ENCODE data around the gene TNS1. TPM values are rescaled to one million over a fixed set of nuclear protein-coding genes. Genes with fewer than 3 reads are reported as not detected.

The TNS1 gene
- total and polyA plus RNA-seq, 2 donors (not counting 1 experiment from before 2014, with no cell fraction given): 0.10 to 0.86 TPM

- H3K4me1 ChIP-seq (ENCODE audit: control insufficient read depth in 2 of 2, insufficient read depth in 2 of 2, low read length in 2 of 2): no peaks in the 10 kb centered on the region
- DNase-seq (no peak), ATAC-seq (ENCODE audit: low read depth) (no peak)
- H3K79me2 ChIP-seq (ENCODE audit: control insufficient read depth, insufficient read depth, low read length): no peaks in the 10 kb centered on the region
- H3K27ac ChIP-seq (ENCODE audit: low read length in 2 of 2): no peak overlapping the region
- no peak overlapping the region for H3K27ac Mint-ChIP-seq
- H4K20me1 ChIP-seq (ENCODE audit: control insufficient read depth, insufficient read depth, low read length, poor library complexity, severe bottlenecking): no peaks in the 10 kb centered on the region
- CTCF ChIA-PET: interaction anchor here (1.8 to 1.9 kb wide), 2 partner anchors 41 to 59 kb away, joined by 7 read pairs; no protein-coding TSS in a partner anchor
- no peaks in the 10 kb centered on the region for H3K9me3 Mint-ChIP-seq (ENCODE audit: insufficient read depth)
- TF ChIP-seq, protein P1, sequence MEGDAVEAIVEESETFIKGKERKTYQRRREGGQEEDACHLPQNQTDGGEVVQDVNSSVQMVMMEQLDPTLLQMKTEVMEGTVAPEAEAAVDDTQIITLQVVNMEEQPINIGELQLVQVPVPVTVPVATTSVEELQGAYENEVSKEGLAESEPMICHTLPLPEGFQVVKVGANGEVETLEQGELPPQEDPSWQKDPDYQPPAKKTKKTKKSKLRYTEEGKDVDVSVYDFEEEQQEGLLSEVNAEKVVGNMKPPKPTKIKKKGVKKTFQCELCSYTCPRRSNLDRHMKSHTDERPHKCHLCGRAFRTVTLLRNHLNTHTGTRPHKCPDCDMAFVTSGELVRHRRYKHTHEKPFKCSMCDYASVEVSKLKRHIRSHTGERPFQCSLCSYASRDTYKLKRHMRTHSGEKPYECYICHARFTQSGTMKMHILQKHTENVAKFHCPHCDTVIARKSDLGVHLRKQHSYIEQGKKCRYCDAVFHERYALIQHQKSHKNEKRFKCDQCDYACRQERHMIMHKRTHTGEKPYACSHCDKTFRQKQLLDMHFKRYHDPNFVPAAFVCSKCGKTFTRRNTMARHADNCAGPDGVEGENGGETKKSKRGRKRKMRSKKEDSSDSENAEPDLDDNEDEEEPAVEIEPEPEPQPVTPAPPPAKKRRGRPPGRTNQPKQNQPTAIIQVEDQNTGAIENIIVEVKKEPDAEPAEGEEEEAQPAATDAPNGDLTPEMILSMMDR (IDR thresholded peaks at IDR 0.05): no peak
- TF ChIP-seq EZH2 (IDR thresholded peaks at IDR 0.05; ENCODE audit: borderline replicate concordance, insufficient read depth, low read depth, low read length, poor library complexity, severe bottlenecking): no peak
- H3K4me3 ChIP-seq (ENCODE audit: control extremely low read depth in 1 of 5, extremely low read depth in 1 of 5, insufficient read depth in 1 of 5, low read depth in 2 of 5, low read length in 4 of 5): no peak overlapping the region
- no peak overlapping the region for H2AFZ ChIP-seq (ENCODE audit: insufficient read depth, low read depth, low read length, poor library complexity, severe bottlenecking)
- H3K36me3 ChIP-seq (replicated peaks in 1 of 2; ENCODE audit: control extremely low read depth in 1 of 2, control insufficient read depth in 1 of 2, extremely low read depth in 1 of 2, insufficient read depth in 2 of 2, low read length in 1 of 2): no peaks in the 10 kb centered on the region
- no peaks in the 10 kb centered on the region for H3K4me1 Mint-ChIP-seq
- peaks cover 0 to 11% (median 10%) of the 10 kb centered on the region in 3 donors for H3K9me3 ChIP-seq (ENCODE audit: control extremely low read depth in 1 of 3, control insufficient read depth in 2 of 3, insufficient read depth in 1 of 3, low read length in 2 of 3)
- H3K4me3 Mint-ChIP-seq: no peak overlapping the region
- H3K27me3 Mint-ChIP-seq: peaks cover 3% of the 10 kb centered on the region
- intact Hi-C loops (cut with micrococcal nuclease): no loop called here
- no CpG with 5 or more reads among the region's 1 CpG for WGBS (ENCODE audit: insufficient coverage)
- no peak overlapping the region for H3K4me2 ChIP-seq (replicated peaks; ENCODE audit: low read depth, low read length, poor library complexity, severe bottlenecking)
- no peak overlapping the region for H3K9ac ChIP-seq (ENCODE audit: low read length)
- POLR2A ChIA-PET: no interaction called here
- H3K27me3 ChIP-seq (replicated peaks in 1 of 4; ENCODE audit: control extremely low read depth in 1 of 4, control insufficient read depth in 3 of 4, insufficient read depth in 4 of 4, low read length in 3 of 4): peaks cover 0 to 6% (median 2%) of the 10 kb centered on the region in 4 experiments
Measured at GRCh38 chr2:217844696-217845095, 158.1 kb downstream of the TNS1 start.

GRCh38 chr2:217843324-217843723 lies 159.5 kb downstream of the TNS1 start:
- Histone ChIP-seq H4K20me1 (ENCODE audit: control insufficient read depth, insufficient read depth, low read length, poor library complexity, severe bottlenecking) (no peaks in the 10 kb centered on the region), H3K79me2 (ENCODE audit: control insufficient read depth, insufficient read depth, low read length) (no peaks in the 10 kb centered on the region), H3K36me3 (replicated peaks in 1 of 2; ENCODE audit: control extremely low read depth in 1 of 2, control insufficient read depth in 1 of 2, extremely low read depth in 1 of 2, insufficient read depth in 2 of 2, low read length in 1 of 2) (no peaks in the 10 kb centered on the region), H3K27ac (ENCODE audit: low read length in 2 of 2) (no peak overlapping the region), H3K9ac (ENCODE audit: low read length) (no peak overlapping the region), H3K9me3 (ENCODE audit: control extremely low read depth in 1 of 3, control insufficient read depth in 2 of 3, insufficient read depth in 1 of 3, low read length in 2 of 3) (peaks cover 0 to 11% (median 10%) of the 10 kb centered on the region in 3 donors), H2AFZ (ENCODE audit: insufficient read depth, low read depth, low read length, poor library complexity, severe bottlenecking) (no peak overlapping the region), H3K4me3 (ENCODE audit: control extremely low read depth in 1 of 5, extremely low read depth in 1 of 5, insufficient read depth in 1 of 5, low read depth in 2 of 5, low read length in 4 of 5) (no peak overlapping the region), H3K4me2 (replicated peaks; ENCODE audit: low read depth, low read length, poor library complexity, severe bottlenecking) (no peak overlapping the region), H3K27me3 (replicated peaks in 1 of 4; ENCODE audit: control extremely low read depth in 1 of 4, control insufficient read depth in 3 of 4, insufficient read depth in 4 of 4, low read length in 3 of 4) (peaks cover 0 to 3% (median 2%) of the 10 kb centered on the region in 4 experiments), H3K4me1 (ENCODE audit: control insufficient read depth in 2 of 2, insufficient read depth in 2 of 2, low read length in 2 of 2) (no peaks in the 10 kb centered on the region)
- H3K9me3 Mint-ChIP-seq (ENCODE audit: insufficient read depth): no peaks in the 10 kb centered on the region
- ChIA-PET POLR2A (no interaction called here), CTCF (interaction anchor here (1.0 to 1.8 kb wide), 2 partner anchors 54 to 58 kb away, joined by 4 to 7 read pairs; no protein-coding TSS in a partner anchor)
- H3K4me3 Mint-ChIP-seq: no peak overlapping the region
- intact Hi-C loops (cut with micrococcal nuclease): no loop called here
- WGBS (ENCODE audit: insufficient coverage): 92% methylated on average over 1 of the region's 1 CpG
- TF ChIP-seq EZH2 (IDR thresholded peaks at IDR 0.05; ENCODE audit: borderline replicate concordance, insufficient read depth, low read depth, low read length, poor library complexity, severe bottlenecking): no peak
- TF ChIP-seq, protein P1 (IDR thresholded peaks at IDR 0.05): no peak
- no peak for ATAC-seq (ENCODE audit: low read depth)
- H3K27ac Mint-ChIP-seq: no peak overlapping the region
- no peak for DNase-seq
- peaks cover 3% of the 10 kb centered on the region for H3K27me3 Mint-ChIP-seq
- no peaks in the 10 kb centered on the region for H3K4me1 Mint-ChIP-seq

All from B cell (primary cell).